Astrocyte of the hippocampus (primary cell): Measurements from ENCODE around the gene NCOR2.

Experiments used
- DNase-seq: peaks from one replicate; pipeline ENCODE4 v3.0.0; 2011; ENCODE audit warnings: low read depth, low spot score

NCOR2 gene

DNA sequence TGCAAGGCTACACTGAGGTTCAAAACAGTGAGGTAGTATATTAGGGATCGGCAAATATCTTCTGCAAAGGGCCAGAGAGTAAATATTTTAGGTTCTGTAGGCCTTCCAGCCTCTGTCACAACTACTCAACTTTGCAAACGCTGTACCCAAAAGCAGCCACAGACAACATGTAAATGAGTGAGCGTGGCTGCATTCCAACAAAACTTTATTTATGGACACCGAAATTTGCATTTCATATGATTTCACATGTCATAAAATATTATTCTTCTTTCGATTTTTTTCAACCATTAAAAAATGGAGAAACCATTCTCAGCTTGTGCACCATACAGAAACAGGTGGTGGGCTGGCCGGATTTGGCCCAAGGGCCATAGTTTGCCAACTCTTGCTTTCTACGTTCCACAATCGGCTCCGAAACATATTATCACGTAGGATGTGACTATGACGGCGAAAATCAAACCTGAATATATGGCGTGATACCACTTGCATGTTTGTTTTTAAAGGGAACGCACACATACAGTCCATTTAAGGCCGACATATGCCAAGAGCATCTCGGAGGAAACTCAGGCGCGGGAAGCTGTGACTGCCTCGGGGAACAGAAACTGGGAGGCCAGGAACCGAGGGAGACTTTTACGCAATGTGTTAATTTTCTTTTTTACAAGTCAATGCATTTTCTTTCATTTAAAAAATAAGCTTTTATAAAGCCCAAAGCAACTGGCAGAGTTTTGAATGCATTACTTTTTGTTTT is 7.1 kb downstream of the NCOR2 start:
- no peak for DNase-seq

- DNase-seq: no peak
Observed at GRCh38 chr12:124559182-124560017, 8.0 kb downstream of the NCOR2 start.

DNA sequence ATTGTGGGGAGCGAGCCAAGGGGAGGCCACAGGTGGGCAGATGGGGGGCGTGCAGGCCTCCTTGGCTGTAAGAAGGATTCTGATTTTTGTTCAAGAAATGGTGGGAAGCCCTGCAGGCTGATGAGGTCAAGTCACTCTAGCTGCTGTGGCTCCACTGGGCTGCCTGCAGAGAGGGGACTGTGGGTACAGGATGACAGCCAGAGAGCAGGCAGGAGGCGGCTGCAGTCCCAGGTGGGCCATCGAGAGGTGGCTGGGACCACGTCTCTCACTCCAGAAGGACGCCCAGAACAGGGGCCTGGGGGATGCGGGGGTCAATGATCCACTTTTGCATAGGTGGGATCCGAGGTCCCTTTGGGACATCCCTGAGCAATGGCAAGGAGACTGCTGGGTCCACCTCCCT is 9.1 kb downstream of the NCOR2 start:
- DNase-seq: no peak

- peak; percentile 36 for DNase-seq
Observed at GRCh38 chr12:124557518-124558223, 9.7 kb downstream of the NCOR2 start.

DNA sequence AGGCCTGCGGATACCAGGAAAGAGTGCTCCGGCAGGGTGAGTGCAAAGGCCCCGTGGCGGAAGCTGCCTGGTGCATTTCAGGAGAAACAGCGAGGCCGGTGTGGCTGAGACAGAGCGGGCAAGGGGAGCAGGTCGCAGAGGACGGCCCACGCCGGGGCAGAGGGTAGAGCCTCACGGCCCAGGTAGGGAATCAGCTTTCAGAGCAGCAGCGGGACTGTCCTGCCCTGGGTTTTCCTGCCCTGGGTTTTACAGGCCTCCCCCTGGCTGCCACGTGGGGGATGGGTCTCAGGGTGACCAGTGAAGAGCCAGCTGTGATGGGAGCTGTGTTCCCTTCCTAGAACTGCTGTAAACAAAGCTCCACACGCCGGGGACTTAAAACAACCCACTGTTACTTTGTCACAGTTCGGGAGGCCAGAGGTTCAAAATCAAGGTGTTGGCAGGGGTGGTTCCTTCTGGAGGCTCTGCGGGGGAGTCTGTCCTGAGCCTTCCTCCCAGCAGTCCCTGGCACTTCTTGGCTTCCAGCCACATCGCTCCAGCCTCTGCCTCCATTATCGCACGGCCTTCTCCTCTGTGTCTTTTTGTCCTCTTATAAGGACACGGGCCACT is 10.4 kb downstream of the NCOR2 start:
- DNase-seq: no peak

DNA sequence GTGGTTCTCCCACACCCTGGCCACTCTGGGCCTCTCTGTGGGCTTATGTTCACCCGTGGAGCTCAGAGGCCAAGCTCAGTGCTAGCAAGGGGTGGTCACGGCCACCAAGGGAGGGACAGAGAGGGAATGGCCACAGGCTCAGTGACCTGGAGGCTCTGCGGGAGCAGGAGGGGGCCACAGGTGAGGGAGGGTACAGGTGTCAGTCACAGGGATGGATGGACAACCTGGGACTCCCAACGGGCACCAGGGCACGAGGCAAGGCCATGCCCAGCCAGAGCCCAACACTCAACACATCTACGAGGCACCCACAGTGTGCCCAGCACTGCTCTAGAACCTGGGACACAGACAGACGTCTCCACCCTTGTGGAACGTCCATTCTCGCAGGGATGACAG is 11.3 kb downstream of the NCOR2 start:
- no peak for DNase-seq

DNA sequence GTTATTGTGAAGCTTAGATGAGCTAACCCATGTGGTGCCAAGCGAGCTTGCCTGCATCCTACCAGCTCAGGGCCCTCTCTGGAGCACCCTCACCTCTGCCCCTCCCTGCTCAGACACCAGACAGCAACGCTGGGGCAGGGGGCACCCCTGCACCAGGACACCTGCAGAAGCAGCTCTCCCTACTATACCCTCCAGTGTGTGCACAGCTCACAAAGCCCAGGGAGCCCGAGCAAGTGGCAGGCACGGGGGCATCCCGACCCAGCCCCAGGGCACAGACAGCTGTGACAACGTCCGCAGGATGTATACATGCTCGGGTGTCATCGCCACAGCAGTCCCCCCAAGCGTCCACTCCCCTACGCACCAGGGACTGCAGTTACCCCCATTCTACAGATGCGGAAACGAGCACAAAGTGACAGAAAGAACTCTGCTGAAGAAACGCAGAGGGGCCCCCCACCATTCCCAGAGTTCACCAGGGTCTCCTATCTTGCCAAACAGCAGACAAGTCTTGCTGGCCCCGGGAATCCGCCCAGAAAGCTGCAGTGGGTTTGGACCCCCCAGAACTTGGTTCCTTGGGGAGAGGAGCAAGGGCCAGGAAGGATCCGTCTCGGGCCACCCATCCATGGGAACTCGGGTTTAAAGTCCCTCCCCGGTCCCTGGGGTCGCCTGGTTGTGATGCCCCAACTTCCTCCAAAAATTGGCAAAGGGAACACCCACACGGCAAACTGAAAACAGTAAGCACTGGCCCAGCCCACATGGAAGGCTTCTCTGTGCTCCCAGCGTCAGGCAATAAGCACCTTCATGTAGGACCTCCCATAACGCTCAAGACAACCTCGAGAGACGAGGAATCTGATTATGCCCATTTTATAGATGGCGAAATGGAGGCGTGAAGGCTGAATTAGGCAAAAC is 12.0 kb downstream of the NCOR2 start:
- no peak for DNase-seq

DNA sequence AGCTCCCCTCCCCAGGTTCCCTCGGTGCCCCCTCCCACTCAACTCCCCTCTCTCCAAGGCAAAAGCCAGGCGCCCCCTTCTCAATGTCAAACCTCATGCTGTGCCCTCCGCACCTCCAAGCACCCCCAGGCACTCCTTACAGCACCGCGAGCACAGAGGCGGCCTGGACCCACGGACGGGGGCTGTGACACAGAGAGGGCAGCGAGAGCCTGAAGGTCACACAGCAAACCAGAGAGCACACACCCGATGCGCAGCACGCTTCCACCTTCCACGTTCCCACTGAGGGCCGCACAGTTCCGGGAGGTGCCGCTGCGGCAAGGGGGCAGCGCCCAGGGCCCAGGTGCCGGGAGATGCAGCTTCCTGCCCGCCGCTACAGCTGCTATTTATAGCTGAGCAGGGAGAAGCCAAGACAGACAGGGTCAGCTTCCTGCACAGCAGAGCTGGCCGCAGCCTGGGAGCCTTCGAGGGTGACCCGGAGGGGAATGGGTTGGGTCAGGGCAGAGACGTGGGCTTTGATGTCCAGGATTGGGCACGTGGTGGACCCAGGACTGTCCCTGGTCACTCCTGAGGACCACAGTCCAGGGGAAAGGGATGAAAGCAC is 12.9 kb downstream of the NCOR2 start:
- DNase-seq: no peak

GRCh38 chr12:124553862-124554428 is 13.5 kb downstream of the NCOR2 start:
- DNase-seq: no peak

DNA sequence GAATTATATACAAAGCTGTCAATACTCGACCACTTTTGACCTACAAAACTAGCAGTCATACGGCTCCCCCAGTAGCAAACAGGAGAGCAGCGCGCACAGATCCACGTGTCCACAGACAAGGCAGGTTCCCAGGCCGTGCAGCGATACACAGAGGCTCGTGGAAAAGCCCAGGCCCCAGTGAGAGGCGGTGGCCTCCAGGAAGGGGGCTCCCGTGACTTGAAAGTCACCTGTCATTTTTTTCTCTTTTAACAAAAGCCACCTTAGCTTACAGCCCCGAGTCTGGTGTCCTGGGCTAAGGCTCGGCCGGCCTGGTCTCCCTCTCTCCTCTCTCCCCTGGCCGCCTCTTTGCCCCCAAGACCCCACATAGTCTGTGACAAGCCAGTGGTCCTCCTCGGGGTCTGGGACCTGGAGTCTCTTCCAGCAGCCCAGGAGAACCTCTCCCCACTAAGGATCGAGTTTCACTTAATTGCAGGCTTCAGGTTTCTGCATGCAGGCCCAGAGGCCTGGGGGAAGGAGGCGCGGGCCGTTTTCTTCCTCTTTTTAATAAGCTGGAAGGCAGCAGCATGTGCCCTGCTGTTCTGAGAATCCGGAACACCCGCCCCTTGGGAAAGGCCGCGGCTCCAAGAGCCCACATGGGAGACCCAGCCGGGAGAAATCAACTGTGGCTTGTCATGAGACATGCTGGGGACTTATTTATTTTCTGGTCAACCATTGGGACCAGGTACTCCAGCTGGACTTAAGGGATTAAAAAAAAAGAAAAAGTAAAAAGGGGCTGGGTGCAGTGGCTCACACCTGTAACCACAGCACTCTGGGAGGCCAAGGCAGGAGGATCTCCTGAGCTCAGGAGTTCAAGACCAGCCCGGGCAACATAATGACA is 15.9 kb downstream of the NCOR2 start:
- DNase-seq: no peak

DNA sequence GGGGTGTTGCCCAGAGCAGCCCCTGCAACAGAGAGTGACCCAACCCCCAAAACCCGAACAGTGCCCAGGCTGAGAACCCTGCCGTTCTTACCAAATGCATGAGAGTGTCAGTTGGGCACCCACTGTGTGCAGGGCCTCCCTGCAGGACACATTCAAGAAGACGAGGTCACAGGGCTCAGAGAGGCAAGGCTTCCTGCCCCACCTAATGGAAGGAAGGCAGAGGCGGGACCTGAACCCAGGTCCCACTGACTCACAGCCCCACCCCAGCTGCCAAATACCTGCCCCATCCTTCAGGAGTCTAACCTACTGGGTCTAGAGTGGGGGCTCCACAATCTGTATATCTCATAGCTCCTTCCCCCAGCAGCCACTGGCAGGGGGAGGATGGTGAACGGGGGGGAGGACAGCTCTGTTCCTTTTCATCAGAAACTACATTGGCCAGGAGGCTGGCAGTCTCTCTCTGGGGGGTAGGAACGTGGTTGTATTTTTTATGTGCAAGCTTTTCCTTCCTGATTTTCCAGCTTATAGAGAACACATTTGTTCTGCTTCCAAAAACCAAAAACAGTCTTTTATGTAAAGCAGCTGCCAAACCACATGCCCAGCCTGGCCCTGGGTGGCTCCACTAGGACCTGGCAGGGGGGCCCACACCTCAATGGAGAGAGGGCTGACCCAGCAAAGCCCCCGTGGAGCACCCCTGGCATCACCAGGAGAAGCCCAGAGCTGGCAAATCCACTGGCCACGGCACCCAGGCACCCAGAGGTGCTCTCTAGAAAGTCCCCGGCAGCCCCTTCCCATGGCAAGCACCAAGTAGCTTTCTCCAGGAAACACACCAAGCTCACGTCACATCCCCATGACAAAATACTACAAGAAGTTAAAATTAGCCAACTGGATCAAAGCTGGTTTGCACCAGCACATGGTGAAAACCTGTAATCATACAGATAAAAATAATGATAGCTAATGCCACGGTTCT is 17.0 kb downstream of the NCOR2 start:
- peak; percentile 68 for DNase-seq

GRCh38 chr12:124549629-124550028 is 17.8 kb downstream of the NCOR2 start:
- DNase-seq: no peak

GRCh38 chr12:124548854-124549378 is 18.5 kb downstream of the NCOR2 start:
- DNase-seq: peak; percentile 87

DNA sequence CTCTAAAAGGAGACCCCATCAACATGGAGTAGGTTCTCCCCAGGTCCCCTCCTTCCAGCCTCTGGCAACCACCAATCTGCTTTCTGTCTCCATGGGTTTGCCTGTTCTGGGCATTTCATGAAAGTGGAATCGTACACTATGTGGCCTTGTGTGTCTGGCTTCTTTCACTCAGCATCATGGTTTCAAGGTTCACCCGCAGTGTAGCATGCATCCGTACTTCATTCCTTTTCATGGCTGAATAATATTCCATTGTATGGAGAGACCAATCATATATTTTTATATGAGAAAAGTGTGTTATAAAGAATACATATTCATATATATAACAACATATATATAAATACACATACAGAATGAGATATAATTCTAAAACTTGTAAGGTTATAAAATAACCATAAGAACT is 19.8 kb downstream of the NCOR2 start:
- no peak for DNase-seq

DNA sequence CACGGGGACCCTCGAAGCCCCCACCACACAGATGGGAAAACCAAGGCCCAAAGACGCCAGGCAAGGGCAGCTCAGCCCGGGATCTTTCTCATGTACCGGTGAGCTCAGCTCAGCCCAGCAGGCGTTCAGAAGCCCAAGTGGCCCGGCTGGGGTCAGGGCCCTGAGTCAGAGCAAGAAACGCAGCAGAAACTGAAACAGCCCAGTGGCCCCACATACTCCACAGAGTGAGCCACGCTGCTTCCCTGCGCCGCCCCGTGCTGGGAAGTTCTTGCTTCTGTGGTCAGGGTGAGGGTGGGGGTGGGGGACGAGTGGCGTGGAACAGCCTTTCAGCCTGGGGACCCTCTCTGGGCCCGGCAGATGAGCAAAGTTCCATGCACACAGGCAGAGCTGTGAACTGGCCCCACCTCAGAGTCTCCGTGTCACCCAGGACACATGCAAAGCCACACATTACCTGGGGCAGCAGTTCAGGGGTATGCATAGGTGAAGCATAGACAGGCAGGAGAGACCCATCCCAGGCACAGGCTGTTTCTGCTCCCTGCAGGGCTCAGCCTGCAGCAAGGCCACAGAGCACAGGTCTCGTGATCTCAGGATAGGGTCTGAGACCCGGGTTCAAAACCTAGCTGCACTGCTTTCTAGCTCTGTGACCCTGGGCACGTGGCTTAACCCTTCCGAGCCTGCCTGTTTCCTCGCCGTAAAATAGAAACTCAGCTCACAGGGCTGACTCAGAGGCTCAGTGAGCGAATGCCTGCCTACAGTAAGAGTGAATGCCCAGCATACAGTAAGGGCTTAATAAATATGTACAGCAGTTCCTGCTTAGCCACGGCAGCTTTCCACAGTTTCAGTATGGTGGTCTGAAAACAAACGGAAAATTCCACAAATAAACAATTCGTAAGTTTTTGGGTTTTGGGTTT is 21.6 kb downstream of the NCOR2 start:
- peak; percentile 70 for DNase-seq

DNA sequence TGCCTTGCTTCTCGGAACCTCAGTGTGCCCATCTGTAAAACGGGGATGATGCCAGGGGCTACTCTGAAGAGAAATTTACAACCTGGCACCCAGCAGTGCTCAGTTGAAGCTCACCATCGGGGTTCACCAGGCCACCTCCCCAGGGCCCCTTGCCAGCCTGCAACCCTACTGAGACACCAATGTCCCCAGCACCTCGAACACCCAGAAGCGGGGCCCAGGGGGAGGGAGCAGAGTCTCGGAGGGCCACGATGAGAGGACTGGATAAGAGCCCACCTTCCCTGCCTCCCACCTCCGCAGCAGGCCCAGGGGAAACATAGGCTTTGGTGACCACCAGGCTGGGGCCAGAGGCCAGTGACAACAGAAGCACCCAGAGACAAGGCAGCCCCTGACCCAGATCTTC is 22.4 kb downstream of the NCOR2 start:
- DNase-seq: no peak
